Vagina (tissue), 2 donors: ENCODE measurements around the gene SCYL2.

Experiments
- POLR2A ChIP-seq, 2 donors: fragments of 450-650 bp; IDR thresholded peaks; one replicate each; pipeline ENCODE4 v1.6.1; 2017; ENCODE audit warnings: antibody characterized with exemption in 2 of 2, mild to moderate bottlenecking in 2 of 2, moderate library complexity in 2 of 2
- POLR2AphosphoS5 ChIP-seq, 2 donors: sonication (generic); formaldehyde crosslinking; IDR thresholded peaks; one replicate each; pipeline ENCODE4 v1.9.0; 2017; ENCODE audit warnings: antibody characterized with exemption in 2 of 2, mild to moderate bottlenecking in 2 of 2, low read depth in 1 of 2; ENCODE audit not compliant: insufficient read depth in 1 of 2
- TF ChIP-seq, protein P1 (sequence below), 3 experiments: fragments of 450-650 bp in 2 of 3; fragments of 200-600 bp in 1 of 3; sonication (generic) in 1 of 3; IDR thresholded peaks; one replicate each; pipeline ENCODE4 v1.5.1; 2017 to 2019; ENCODE audit warnings: antibody characterized with exemption in 3 of 3, mild to moderate bottlenecking in 2 of 3, moderate library complexity in 2 of 3

DNA sequence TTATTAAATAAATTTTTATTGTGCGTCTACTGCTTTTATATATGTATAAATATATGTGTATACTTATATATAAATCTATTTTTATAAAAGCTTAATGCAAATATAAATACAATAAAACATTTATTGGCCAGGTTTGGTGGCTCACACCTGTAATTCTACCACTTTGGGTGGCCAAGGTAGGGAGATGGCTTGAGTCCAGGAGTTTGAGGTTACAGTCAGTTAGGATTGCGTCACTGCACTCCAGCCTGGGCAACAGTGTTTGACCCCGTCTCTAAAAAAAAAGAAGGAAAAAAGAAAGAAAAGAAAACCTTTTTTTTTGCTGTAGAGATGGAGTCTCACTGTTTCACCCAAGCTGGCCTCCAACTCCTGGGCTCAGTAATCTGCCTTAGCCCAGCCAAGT lies 45.5 kb upstream of the SCYL2 start:
- TF ChIP-seq POLR2A (IDR thresholded peaks at IDR 0.05) (no peak), POLR2AphosphoS5 (IDR thresholded peaks at IDR 0.05; ENCODE audit: insufficient read depth in 1 of 2, low read depth in 1 of 2) (no peak)
- TF ChIP-seq, protein P1, sequence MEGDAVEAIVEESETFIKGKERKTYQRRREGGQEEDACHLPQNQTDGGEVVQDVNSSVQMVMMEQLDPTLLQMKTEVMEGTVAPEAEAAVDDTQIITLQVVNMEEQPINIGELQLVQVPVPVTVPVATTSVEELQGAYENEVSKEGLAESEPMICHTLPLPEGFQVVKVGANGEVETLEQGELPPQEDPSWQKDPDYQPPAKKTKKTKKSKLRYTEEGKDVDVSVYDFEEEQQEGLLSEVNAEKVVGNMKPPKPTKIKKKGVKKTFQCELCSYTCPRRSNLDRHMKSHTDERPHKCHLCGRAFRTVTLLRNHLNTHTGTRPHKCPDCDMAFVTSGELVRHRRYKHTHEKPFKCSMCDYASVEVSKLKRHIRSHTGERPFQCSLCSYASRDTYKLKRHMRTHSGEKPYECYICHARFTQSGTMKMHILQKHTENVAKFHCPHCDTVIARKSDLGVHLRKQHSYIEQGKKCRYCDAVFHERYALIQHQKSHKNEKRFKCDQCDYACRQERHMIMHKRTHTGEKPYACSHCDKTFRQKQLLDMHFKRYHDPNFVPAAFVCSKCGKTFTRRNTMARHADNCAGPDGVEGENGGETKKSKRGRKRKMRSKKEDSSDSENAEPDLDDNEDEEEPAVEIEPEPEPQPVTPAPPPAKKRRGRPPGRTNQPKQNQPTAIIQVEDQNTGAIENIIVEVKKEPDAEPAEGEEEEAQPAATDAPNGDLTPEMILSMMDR (IDR thresholded peaks at IDR 0.05): no peak
